Tibial nerve (tissue), 4 donors: Measurements from ENCODE around the gene MKS1. TPM values are rescaled to one million over a fixed set of nuclear protein-coding genes. Genes with fewer than 3 reads are reported as not detected.

Experiments
- DNase-seq, 2 donors: peaks; one replicate each; pipeline ENCODE4 v3.0.0-alpha.2; 2019; ENCODE audit warnings: low spot score in 2 of 2
- H3K27ac ChIP-seq, 4 donors: fragments of 200-600 bp; sonication (generic) in 3 of 4; one replicate each; pipeline ENCODE4 v1.5.1; 2017 to 2019; ENCODE audit warnings: mild to moderate bottlenecking in 1 of 4
- H3K27me3 ChIP-seq, 2 donors: fragments of 200-600 bp; sonication (generic) in 1 of 2; one replicate each; pipeline versions ENCODE4 v1.5.1 to v1.6.0; 2017 to 2019
- H3K36me3 ChIP-seq, 3 donors: fragments of 200-600 bp; sonication (generic); one replicate each; pipeline ENCODE4 v1.5.1; 2018 to 2019
- H3K4me1 ChIP-seq, 4 donors: fragments of 200-600 bp; sonication (generic) in 3 of 4; one replicate each; pipeline ENCODE4 v1.5.1; 2017 to 2019
- H3K4me3 ChIP-seq, 4 donors: fragments of 200-600 bp; sonication (generic) in 3 of 4; one replicate each; pipeline ENCODE4 v1.5.1; 2017 to 2019; ENCODE audit warnings: mild to moderate bottlenecking in 1 of 4, moderate library complexity in 1 of 4
- H3K9me3 ChIP-seq, 4 donors: fragments of 200-600 bp; sonication (generic) in 3 of 4; one replicate each; pipeline ENCODE4 v1.5.1; 2017 to 2019
- EP300 ChIP-seq, 2 donors: sonication (generic); formaldehyde crosslinking; IDR thresholded peaks; one replicate each; pipeline ENCODE4 v1.6.1; 2017; ENCODE audit warnings: antibody characterized with exemption in 2 of 2, mild to moderate bottlenecking in 1 of 2
- POLR2A ChIP-seq, 2 donors: fragments of 450-650 bp; IDR thresholded peaks; one replicate each; pipeline ENCODE4 v1.6.1; 2017; ENCODE audit warnings: antibody characterized with exemption in 2 of 2, mild to moderate bottlenecking in 2 of 2, moderate library complexity in 2 of 2
- WGBS, 2 donors: methylation state at CpG; one replicate each; pipeline ENCODE4 v1.1.5; 2018; 5-methylcytosine and 5-hydroxymethylcytosine counted together
- total RNA-seq, 4 donors: library from RNA; depleted of rRNA; stranded (reverse); fragments of >200 nt; gene quantifications; one replicate each; pipeline ENCODE4 v1.1.0, GENCODE V29; 2016
- TF ChIP-seq, protein P1 (sequence below), 5 experiments: fragments of 200-600 bp in 3 of 5; fragments of 450-650 bp in 2 of 5; sonication (generic) in 3 of 5; IDR thresholded peaks; one replicate each; pipeline ENCODE4 v1.5.1; 2016 to 2019; ENCODE audit warnings: antibody characterized with exemption in 5 of 5, mild to moderate bottlenecking in 3 of 5, moderate library complexity in 2 of 5

The MKS1 gene
- total RNA-seq, 4 donors from 2014 or later, result 15.7 to 25.1 (median 18.5) TPM

DNA sequence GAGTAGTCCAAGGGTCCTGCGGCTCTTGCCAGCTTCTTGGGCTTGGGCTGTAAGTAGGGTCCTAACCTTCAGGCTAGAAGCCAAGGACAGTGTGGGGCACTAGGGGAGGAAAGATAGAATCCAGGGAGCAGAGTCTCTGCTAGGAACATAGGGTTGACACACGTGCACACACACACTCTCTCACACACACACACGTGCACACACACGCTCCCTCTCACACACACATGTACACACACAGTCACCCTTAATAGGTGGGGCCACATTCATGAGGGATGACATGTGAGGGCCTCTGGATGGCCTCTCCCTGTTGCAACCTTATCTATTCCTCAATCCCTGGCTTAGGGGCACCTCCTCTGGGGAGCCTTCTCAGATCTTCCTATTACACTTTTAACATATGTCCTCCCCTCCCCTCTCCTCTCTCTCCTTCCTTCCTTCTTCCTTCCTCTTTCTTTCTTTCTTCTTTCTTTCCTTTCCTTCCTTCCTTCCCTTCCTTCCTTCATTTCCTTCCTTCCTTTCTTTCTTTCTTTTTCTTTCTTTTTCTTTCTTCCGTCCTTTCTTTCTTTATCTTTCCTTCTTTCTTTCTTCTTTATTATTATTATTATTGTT lies 23.4 kb downstream of the MKS1 start:
- Histone ChIP-seq H3K36me3 (no peaks in the 10 kb centered on the region), H3K27me3 (peaks cover 0 to 21% of the 10 kb centered on the region in 2 donors), H3K4me1 (no peaks in the 10 kb centered on the region), H3K27ac (no peak overlapping the region), H3K9me3 (no peaks in the 10 kb centered on the region), H3K4me3 (no peak overlapping the region)
- TF ChIP-seq EP300 (IDR thresholded peaks at IDR 0.05) (no peak), POLR2A (IDR thresholded peaks at IDR 0.05) (no peak)
- TF ChIP-seq, protein P1, sequence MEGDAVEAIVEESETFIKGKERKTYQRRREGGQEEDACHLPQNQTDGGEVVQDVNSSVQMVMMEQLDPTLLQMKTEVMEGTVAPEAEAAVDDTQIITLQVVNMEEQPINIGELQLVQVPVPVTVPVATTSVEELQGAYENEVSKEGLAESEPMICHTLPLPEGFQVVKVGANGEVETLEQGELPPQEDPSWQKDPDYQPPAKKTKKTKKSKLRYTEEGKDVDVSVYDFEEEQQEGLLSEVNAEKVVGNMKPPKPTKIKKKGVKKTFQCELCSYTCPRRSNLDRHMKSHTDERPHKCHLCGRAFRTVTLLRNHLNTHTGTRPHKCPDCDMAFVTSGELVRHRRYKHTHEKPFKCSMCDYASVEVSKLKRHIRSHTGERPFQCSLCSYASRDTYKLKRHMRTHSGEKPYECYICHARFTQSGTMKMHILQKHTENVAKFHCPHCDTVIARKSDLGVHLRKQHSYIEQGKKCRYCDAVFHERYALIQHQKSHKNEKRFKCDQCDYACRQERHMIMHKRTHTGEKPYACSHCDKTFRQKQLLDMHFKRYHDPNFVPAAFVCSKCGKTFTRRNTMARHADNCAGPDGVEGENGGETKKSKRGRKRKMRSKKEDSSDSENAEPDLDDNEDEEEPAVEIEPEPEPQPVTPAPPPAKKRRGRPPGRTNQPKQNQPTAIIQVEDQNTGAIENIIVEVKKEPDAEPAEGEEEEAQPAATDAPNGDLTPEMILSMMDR (IDR thresholded peaks at IDR 0.05), result no peak
- no peak for DNase-seq
- 79 to 89% methylated on average over 5 of the region's 5 CpGs for WGBS, 2 donors

DNA sequence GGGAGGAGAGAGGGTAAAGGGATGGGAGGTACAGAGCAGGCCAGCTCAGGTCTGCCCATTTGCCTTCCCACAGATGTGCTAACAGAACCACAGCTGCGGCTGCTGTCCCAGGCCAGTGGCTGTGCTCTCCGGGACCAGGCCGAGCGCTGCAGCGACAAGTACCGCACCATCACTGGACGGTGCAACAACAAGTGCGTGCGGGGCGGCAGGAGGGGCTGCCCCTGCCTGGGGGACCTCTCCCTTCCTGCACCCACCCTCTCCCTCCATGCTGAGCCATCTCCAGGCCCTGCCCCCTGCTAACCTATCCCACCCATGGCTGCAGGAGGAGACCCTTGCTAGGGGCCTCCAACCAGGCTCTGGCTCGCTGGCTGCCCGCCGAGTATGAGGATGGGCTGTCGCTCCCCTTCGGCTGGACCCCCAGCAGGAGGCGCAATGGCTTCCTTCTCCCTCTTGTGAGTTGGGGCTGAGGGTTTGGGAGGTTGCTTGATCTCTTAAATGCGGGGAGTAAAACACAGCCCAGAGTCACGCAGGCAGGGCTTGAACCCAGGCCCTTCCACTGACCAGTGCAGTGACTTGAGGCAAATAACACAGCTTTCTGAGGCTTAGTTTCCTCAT lies 25.3 kb downstream of the MKS1 start:
- DNase-seq, result no peak
- no peaks in the 10 kb centered on the region for H3K9me3 ChIP-seq
- H3K4me3 ChIP-seq, result no peak overlapping the region
- WGBS, 2 donors, result 71 to 75% methylated on average over 12 to 18 of the region's 18 CpGs
- peaks cover 0 to 23% of the 10 kb centered on the region in 2 donors for H3K27me3 ChIP-seq
- H3K36me3 ChIP-seq, result no peaks in the 10 kb centered on the region
- TF ChIP-seq, protein P1 (IDR thresholded peaks at IDR 0.05), result no peak
- TF ChIP-seq POLR2A (IDR thresholded peaks at IDR 0.05) (no peak), EP300 (IDR thresholded peaks at IDR 0.05) (no peak)
- no peaks in the 10 kb centered on the region for H3K4me1 ChIP-seq
- H3K27ac ChIP-seq, result no peak overlapping the region

DNA sequence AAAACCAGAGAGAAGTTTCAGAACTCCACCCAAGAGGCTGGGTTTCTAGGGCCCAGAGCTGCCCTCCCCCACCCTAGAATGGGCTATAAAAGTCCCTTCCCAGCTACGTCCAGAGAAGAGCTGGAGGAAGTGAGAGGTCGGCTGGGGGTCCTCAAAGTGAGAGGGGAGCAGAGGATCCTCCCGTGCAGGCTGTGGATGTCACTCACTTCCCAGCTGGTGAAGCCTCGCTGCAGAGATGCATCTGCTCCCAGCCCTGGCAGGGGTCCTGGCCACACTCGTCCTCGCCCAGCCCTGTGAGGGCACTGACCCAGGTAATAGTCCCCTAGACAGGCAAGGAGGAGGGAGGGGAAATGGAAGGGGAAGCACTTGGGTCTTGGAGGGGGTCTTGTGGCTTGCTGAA lies 26.4 kb downstream of the MKS1 start, which contains the start of gene EPX:
TSS of gene EPX (plus strand) at position 115 of the 400 bp plus-strand sequence. CDS start at position 236, 121 bp downstream.
- Histone ChIP-seq H3K27ac (no peak within 1 kb of the TSS), H3K36me3 (no peaks in the 10 kb centered on the region), H3K4me3 (no peak within 1 kb of the TSS), H3K9me3 (no peaks in the 10 kb centered on the region), H3K27me3 (peaks cover 0 to 19% of the 10 kb centered on the region in 2 donors), H3K4me1 (no peaks in the 10 kb centered on the region)
- no peak for DNase-seq
- 20 to 24% methylated on average over 6 of the region's 6 CpGs for WGBS, 2 donors
- no peak for TF ChIP-seq EP300 (IDR thresholded peaks at IDR 0.05)
- TF ChIP-seq, protein P1 (IDR thresholded peaks at IDR 0.05), result no peak
- TF ChIP-seq POLR2A (IDR thresholded peaks at IDR 0.05), result no peak

DNA sequence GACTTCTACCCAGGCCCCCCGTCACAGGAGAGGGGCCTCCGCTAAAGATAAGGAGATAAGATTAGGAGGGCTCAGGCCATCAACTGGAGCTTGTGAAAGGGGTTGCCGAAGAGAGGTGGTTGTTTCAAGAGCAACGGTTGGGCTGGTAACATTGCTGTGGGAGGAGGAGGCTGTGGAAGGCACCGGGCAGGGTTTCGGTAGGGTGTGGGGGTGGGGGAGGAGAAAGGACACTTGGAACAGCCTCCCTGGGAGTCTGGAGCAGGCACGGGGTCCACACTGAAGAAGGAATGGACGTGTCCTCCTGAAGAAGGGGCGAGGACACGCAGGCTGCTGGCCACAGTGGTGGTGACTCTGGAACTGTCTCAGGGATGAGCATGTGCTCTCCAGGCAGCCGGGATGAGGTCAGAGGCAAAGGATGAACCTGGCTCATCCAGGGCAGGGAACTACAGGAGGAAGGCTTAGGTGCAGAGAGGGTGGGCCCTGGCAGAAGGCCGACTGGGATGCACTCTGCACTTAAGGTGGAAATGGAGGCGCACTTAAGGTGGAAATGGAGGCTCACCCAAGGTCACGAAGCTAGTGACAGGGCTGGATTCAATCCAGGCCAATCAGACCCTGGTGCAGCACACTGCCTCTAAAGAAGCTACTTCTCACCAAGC lies 27.7 kb downstream of the MKS1 start:
- no peaks in the 10 kb centered on the region for H3K36me3 ChIP-seq
- H3K27me3 ChIP-seq, result peaks cover 0 to 16% of the 10 kb centered on the region in 2 donors
- TF ChIP-seq, protein P1 (IDR thresholded peaks at IDR 0.05), result no peak
- TF ChIP-seq POLR2A (IDR thresholded peaks at IDR 0.05) (no peak), EP300 (IDR thresholded peaks at IDR 0.05) (no peak)
- DNase-seq, result no peak
- no peak overlapping the region for H3K4me3 ChIP-seq
- H3K9me3 ChIP-seq, result no peaks in the 10 kb centered on the region
- H3K4me1 ChIP-seq, result no peaks in the 10 kb centered on the region
- H3K27ac ChIP-seq, result no peak overlapping the region
- whole genome bisulfite sequencing, 2 donors, result 41 to 43% methylated on average over 14 of the region's 14 CpGs
